ENCODE measurements around the gene SNX20.

SNX20 gene

GRCh38 chr16:50635505-50636392 lies 45.4 kb downstream of the SNX20 start:
- Histone ChIP-seq H3K9me3 (ENCODE audit: insufficient read depth, low read length) (no peaks in the 10 kb centered on the region), H3K4me3 (ENCODE audit: low read length) (no peak overlapping the region), H3K27ac (ENCODE audit: low read length) (no peak overlapping the region), H3K36me3 (replicated peaks; ENCODE audit: low read depth, low read length) (no peaks in the 10 kb centered on the region), H2AFZ (ENCODE audit: low read depth, low read length) (no peak overlapping the region), H3K79me2 (ENCODE audit: low read length) (no peaks in the 10 kb centered on the region), H3K27me3 (ENCODE audit: low read depth, low read length) (no peaks in the 10 kb centered on the region), H3K9ac (ENCODE audit: low read length) (no peak overlapping the region), H3K4me1 (ENCODE audit: low read length) (no peaks in the 10 kb centered on the region), H4K20me1 (ENCODE audit: insufficient read depth, low read length) (no peaks in the 10 kb centered on the region), H3K4me2 (ENCODE audit: low read length) (no peak overlapping the region)
- TF ChIP-seq EZH2phosphoT487 (IDR thresholded peaks at IDR 0.05; ENCODE audit: low read depth): no peak
- no peak for TF ChIP-seq CTCF (IDR thresholded peaks at IDR 0.05; ENCODE audit: low read depth, low read length)

GRCh38 chr16:50634947-50635346 lies 46.2 kb downstream of the SNX20 start:
- Histone ChIP-seq H3K4me2 (ENCODE audit: low read length) (no peak overlapping the region), H3K36me3 (replicated peaks; ENCODE audit: low read depth, low read length) (no peaks in the 10 kb centered on the region), H3K79me2 (ENCODE audit: low read length) (no peaks in the 10 kb centered on the region), H2AFZ (ENCODE audit: low read depth, low read length) (no peak overlapping the region), H3K9me3 (ENCODE audit: insufficient read depth, low read length) (no peaks in the 10 kb centered on the region), H4K20me1 (ENCODE audit: insufficient read depth, low read length) (no peaks in the 10 kb centered on the region), H3K9ac (ENCODE audit: low read length) (no peak overlapping the region), H3K4me1 (ENCODE audit: low read length) (no peaks in the 10 kb centered on the region), H3K4me3 (ENCODE audit: low read length) (no peak overlapping the region), H3K27ac (ENCODE audit: low read length) (no peak overlapping the region), H3K27me3 (ENCODE audit: low read depth, low read length) (no peaks in the 10 kb centered on the region)
- no peak for TF ChIP-seq EZH2phosphoT487 (IDR thresholded peaks at IDR 0.05; ENCODE audit: low read depth)
- TF ChIP-seq CTCF (IDR thresholded peaks at IDR 0.05; ENCODE audit: low read depth, low read length): no peak; the same call in 1 of the 2 replicates

- no peak overlapping the region for H2AFZ ChIP-seq (ENCODE audit: low read depth, low read length)
- H3K79me2 ChIP-seq (ENCODE audit: low read length): no peaks in the 10 kb centered on the region
- no peak overlapping the region for H3K27ac ChIP-seq (ENCODE audit: low read length)
These were observed 47.0 kb downstream of the SNX20 start for GRCh38 chr16:50634090-50634489.

More at GRCh38 chr16:50634090-50634489, 47.0 kb downstream of the SNX20 start:
- H3K4me2 ChIP-seq (ENCODE audit: low read length): no peak overlapping the region
- no peaks in the 10 kb centered on the region for H3K27me3 ChIP-seq (ENCODE audit: low read depth, low read length)
- H3K4me3 ChIP-seq (ENCODE audit: low read length): no peak overlapping the region
- no peak for TF ChIP-seq CTCF (IDR thresholded peaks at IDR 0.05; ENCODE audit: low read depth, low read length)
- no peak for TF ChIP-seq EZH2phosphoT487 (IDR thresholded peaks at IDR 0.05; ENCODE audit: low read depth)
- no peaks in the 10 kb centered on the region for H4K20me1 ChIP-seq (ENCODE audit: insufficient read depth, low read length)
- no peaks in the 10 kb centered on the region for H3K4me1 ChIP-seq (ENCODE audit: low read length)
- no peak overlapping the region for H3K9ac ChIP-seq (ENCODE audit: low read length)
- no peaks in the 10 kb centered on the region for H3K9me3 ChIP-seq (ENCODE audit: insufficient read depth, low read length)
- H3K36me3 ChIP-seq (replicated peaks; ENCODE audit: low read depth, low read length): no peaks in the 10 kb centered on the region

Data from OCI-LY3 (cell line).